GM18505 (cell line): ENCODE data around the gene RDX.

Source experiments
- ATAC-seq: cut with Tn5 transposase; IDR thresholded peaks from one replicate; pipeline ENCODE4 v1.9.1; 2021; ENCODE audit not compliant: unreplicated experiment
- POLR2A ChIP-seq: IDR thresholded peaks from 4 replicates; pipeline ENCODE4 v1.6.1; 2011; ENCODE audit warnings: borderline replicate concordance; ENCODE audit not compliant: insufficient read depth, insufficient read length; ENCODE audit errors: extremely low read depth

RDX gene

DNA sequence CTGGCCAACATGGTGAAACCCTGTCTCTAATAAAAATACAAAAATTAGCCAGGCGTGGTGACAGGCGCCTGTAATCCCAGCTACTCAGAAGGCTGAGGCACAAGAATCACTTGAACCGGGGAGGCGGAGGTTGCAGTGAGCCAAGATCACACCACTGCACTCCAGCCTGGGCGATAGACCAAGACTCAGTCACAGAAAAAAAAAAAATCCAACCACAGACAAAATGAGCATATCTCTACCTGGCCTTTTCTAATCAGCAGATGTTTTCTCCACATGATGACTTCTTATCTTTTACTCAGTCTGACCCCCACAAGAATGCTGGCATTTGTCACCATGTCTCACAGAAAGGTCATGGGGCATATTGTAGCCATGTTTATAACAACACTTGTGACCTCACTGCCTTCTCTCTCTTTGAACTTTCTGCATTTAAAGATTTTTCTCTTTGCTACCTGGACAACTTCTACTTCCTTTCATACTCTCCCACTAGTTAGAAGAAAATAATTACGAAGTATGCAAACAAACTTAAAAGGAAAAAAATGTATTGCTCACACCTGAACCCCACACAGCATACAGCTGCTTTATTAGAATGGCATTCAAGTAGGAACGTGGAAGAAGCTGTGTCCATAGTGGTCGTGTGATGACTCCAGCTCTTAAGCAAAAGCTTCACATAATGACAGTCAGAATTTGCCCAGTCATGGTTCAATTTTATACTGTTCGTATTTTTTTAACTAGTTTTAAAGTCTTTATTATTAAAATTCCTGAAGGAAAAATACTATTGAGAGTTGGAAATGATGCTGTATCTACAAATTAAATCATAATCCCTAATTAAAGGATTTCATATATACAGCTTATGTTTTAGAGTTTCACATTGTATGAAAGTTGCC is 137.9 kb downstream of the RDX start:
- ATAC-seq = no peak
- TF ChIP-seq POLR2A = no peak

DNA sequence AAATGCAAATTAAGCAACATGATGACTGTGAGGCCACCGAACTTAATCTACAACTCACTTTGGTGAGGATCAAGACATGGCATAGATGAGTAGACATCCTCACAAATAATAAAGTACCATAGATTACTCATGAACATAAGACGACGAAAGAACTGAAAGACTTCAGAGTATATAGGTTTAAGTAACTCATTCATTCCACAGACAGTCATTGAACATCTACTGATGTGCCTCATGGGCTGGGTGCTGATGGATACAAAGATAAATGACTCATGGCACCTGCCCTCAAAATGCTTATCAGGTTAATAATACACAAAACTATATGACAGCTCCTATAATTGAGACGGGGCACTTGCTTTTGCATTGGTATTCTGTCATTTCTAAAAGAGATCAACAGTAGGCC is 139.9 kb downstream of the RDX start:
- no peak for ATAC-seq

DNA sequence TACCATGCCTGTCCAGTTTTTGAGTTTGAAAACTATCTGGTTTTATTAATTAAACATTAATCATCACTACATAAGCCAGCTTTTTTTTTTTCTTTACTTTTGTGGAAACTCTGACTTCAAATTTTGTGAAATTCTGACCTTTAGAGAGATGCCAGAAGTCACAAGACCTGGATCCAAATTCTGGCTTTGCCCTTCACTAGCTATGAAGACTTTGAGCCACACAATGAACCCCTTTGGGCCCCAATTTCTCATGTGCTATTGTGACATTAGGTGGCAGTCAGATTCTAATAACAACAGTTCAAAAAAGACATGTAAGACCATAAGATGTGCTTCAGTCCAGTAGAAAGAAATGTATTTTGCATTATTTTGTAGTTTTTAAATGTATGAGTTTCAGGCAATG is 142.9 kb downstream of the RDX start:
- TF ChIP-seq POLR2A = no peak
- no peak for ATAC-seq

More for the DNA sequence above, 139.9 kb downstream of the RDX start:
- TF ChIP-seq POLR2A = no peak

DNA sequence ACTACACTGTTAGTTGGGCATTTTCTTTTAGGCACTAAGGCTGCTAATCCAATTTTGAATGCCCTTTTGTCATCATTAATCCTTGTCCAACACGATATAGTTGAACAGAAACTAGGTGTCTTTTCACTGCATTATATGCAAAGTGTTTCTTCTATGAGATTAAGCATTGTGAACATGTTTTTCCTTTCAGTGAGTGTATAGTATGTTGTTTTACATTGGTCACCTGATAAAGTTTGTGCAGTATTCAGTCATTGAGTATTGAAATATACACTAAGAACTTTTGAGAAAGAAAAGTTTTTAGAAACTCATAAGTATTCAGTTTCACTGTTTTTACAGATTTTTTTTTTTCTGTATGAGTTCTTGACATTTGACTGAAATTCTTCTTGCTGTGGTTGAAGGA is 144.2 kb downstream of the RDX start:
- no peak for TF ChIP-seq POLR2A
- no peak for ATAC-seq

DNA sequence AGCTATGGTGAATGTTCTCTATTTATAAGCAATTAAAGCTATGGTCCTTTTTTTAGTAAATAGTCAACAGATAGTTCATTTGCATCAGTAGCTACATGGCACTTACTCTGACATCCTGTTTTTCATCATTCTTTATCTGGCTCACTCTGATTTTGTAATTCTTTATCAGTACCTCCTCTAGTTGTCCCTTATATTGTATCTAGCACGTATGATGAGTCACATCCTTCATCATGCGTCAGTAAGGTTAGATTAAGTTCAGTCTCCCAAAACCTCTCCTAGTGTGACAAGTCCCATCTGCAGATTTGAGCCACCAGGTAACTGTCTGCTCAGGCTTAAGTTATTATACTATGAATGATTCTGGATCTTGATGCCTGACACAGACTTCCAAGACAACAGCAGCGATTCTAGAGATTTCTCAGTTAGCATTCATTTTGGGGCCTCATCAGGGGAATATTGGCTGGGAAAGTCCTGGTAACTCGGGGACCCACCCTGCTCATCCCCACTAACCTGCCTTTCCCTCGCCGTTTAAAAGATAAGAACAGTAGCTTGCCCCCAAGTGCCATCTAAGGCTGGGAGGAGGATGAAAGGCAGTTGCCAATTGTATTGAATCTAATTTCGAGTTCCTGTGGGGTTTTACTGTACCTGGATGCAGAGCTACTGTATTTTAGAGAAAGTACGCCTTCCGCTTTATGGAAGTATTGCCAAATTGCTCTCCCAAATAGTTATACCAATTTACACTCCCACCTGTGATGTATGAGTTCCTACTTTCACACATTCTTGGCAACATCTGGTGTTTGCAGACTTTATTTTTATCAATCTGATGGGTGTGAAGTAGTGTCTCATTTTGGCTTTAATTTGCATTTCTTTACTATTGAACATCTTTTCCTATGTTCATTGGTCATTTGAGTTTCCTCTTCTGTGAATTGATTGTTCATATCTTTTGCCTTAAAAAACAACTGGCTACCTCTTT is 147.4 kb downstream of the RDX start:
- TF ChIP-seq POLR2A = no peak
- no peak for ATAC-seq

DNA sequence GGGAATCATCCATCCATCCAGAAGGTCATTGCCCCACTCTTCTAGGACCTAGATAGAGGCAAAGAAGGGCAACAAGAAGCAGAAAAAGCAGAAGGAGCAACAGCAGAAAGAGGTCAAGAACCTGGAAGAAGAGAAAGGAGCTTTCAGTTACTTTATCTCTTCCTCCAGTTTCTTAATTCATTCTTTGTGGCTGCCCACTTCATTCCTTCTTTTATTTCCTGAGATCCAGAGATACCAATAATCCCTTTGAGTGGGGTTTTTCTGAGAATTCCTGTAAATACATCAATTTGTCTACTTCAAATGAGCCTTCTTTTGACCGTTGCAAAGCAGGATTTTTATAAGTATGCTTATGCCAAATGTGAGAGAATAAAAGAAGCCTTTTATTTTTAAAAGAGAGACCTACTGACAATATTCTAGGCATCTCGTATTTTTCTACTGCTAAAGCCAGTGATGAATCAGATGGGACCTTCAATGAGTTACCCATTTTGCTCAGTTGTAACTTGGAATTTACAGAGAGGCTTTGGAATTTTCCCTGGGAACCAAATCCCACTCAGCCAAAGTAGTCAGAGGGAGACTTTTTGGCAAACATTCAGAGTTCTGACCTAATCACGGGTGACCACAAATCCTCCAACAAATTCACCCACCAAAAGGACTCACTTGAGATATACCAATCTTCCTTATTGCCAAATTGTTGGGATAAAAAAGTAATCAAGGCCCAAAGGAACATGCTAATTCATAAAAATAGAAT is 148.3 kb downstream of the RDX start:
- no peak for ATAC-seq
- no peak for TF ChIP-seq POLR2A

DNA sequence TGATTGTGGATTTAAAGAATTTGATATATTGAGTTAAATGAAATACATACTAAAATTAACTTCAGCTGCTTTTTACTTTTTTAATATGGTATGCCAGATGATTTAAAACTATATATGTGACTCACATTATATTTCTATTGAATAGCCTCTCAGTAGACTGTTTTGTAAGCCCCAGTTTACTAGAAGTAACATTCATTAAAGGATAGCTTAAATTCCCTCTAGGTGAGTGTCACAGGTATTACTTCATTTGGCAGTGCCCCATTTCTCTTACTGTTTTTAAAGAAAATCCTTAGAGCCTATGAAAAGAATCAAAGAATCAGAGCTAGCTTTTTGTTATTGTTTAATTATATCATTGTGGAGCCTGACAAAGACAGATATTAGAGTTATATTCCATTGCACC is 154.6 kb downstream of the RDX start:
- TF ChIP-seq POLR2A = no peak
- ATAC-seq = no peak

DNA sequence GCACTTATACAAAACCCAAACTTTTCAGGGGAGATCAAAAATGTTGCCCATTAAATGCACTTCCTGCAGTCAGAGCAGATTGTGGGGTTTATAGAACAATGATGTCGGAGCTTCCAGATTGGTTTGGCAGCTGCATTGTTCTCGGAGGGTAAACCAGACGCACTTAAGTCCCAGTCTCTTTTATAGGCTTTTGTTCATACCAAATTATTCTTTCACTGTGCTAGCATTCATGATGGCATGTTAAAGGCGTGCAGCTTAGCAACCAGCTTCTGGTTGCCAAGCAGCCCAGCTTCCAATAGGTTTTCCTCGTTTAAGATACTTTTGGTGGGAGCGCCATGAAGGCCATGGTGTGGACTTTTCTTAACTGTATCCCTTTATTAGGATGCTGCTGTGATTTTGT is 162.3 kb downstream of the RDX start:
- no peak for ATAC-seq

DNA sequence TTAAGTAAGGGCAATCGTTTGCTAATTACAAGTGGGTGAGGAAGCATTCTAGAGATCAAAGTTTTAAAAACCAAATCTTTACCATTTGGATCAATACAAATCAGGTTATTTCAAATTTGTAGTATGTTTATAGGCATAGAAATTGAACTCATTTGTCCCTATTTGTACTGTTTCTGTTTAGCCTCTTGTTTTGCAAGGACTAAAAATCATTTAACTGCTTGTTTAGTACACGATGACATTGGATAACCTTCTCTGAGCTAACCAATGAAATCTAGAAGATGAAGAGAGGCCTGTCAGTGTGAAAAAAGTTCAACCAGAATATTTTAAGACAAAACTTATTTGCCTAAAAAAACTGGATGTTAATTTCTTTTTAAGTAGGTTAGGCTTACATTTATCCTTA is 163.3 kb downstream of the RDX start:
- no peak for TF ChIP-seq POLR2A
- no peak for ATAC-seq

More for the DNA sequence above, 162.3 kb downstream of the RDX start:
- no peak for TF ChIP-seq POLR2A

DNA sequence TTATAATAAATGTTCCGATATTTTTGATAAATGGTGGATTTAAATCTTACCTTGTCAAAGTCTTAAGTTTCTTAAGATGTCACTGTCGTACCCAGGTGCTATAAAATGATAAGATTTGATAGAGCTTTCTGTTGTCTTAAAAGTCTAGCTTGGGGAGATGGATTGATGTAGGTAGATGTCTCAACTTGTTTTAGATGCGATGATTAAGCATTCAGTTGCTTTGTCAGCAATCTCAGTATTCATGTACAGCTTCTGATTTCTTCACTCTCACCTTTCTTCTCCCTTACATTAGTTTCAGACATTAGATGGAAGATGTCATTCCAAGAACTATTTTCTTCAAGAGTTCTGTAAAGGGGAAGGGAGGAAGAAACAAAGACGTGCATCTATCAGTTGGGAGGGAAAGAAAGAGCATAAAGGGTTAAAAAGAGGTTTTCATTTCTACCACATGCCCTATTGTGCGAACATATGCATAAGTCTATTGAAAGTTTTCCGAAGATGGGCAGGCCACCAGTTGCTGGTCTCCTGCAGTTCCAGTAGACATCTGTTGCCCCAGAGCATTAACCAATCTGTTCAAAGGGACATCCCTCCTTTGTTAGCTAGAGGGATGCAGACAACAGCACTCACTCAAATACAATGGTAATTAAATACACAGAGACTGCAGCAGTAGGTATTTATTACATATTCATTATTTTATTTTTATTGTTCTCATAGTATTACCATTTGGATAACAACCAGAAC is 164.9 kb downstream of the RDX start:
- no peak for ATAC-seq
- TF ChIP-seq POLR2A = no peak

DNA sequence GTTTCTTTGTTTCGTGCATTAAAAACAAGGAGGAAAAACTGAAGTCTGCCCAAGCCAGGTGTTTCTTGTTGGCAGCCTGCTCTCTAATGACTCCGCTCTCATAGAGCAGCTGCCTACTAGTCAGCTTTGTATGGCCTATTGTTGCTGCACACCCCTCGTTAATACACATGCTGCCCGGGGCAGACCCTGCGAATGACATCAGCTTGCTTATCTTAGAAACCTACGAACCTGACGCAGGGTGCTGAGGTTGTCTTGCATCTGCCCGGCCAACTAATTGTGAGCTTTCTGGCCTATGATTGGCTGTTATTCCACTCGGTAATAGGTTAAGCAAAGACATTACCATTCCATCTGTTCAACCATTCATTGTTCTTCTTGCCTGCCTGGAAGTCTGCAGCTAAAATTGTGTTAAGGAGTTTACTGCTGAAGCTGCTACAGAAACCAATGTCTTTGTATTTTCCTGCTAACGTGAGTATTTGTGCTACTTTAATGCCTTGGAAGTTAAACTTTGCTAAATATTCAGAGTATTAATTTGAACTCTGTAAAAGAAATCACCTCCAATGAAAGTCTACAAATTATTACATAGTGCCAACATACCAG is 165.7 kb downstream of the RDX start:
- no peak for TF ChIP-seq POLR2A
- ATAC-seq = no peak

DNA sequence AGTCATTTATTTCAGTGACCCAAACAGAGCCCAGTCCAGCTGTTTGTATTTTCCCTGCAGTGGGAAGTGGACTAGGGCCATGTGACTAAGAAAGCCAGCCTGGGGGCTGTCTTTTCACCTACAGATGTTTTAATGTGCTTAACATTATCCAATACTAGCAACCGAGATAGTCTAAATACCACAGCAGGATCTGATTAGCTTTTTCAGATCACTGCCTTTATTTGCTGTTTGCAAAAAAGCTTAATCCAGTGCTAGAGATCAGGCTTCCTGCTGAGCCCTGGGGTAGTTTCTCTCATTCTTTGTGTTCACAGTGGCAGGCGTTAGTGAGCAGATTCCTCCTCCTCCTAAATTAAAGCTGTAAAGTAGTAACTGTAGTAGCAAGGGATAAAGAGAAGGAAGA is 168.3 kb downstream of the RDX start:
- ATAC-seq = no peak
- TF ChIP-seq POLR2A = no peak
